ENCODE measurements around the gene TLCD3A. TPM values are rescaled to one million over a fixed set of nuclear protein-coding genes. Genes with fewer than 3 reads are reported as not detected.

The TLCD3A gene
- total RNA-seq (2022; extraction: Qiagen RNA extraction): 56.2 to 61.9 TPM (median 60.6 TPM) in 5 replicates

GRCh38 chr17:732067-732901 lies at the start of gene TLCD3A:
TSS of gene TLCD3A (plus strand) at chr17:732596. CDS start at chr17:732648, 52 bp downstream.

GRCh38 chr17:752002-752619 lies 19.7 kb downstream of the TLCD3A start, which contains the start of gene GEMIN4:
TSS of gene GEMIN4 (minus strand) at chr17:752264. CDS start at chr17:752142, 122 bp downstream.

GRCh38 chr17:781805-782731 lies 49.7 kb downstream of the TLCD3A start, which contains the start of the genes GLOD4 and MRM3:
TSS of gene GLOD4 (minus strand) at chr17:782280. CDS start at chr17:782255, 25 bp downstream.
TSS of gene MRM3 (plus strand) at chr17:782353. CDS start at chr17:782379, 26 bp downstream.

Other genes starting within 250 kb of the TLCD3A start
- 20.9 to 33.1 TPM (median 27.5 TPM) in 5 replicates for gene VPS53, start 17.8 kb upstream of the TLCD3A start, total RNA-seq (2022; extraction: Qiagen RNA extraction)
- gene GEMIN4, start 19.7 kb downstream of the TLCD3A start, total RNA-seq (2022; extraction: Qiagen RNA extraction): 47.9 to 59.8 TPM (median 56.5 TPM) in 5 replicates
- 94.1 to 140 TPM (median 101 TPM) in 5 replicates for gene GLOD4, start 49.7 kb downstream of the TLCD3A start, total RNA-seq (2022; extraction: Qiagen RNA extraction)
- 40.2 to 46.1 TPM (median 43.3 TPM) in 5 replicates for gene MRM3, start 49.8 kb downstream of the TLCD3A start, total RNA-seq (2022; extraction: Qiagen RNA extraction)
- 20.8 to 28.0 TPM (median 23.9 TPM) in 5 replicates for gene NXN, start 247.2 kb downstream of the TLCD3A start, total RNA-seq (2022; extraction: Qiagen RNA extraction)

Measured in A549 treated with Mapracorat at 1 μM for 4 hours (cell line).